ENCODE measurements around the gene LRRC10B.

LRRC10B gene

DNA sequence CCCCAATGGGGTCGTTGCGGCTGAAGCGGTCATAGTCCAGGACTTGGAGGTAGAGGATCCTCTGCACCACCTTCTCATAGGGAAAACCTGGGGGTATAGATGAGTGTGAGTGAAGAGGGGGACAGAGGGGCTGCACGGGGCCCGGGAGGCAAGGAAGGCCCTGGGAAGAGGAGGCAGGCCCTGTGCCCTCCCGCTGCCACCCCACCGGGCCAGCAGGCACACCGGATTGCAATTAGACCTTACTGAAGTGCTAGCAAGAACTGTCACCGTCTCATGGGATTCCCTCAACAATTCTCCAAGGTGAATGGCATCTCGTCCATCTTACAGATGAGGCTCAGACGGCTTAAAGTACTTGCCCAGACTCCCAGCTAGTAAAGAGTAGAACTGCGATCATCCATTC, 15.9 kb downstream of the LRRC10B start:
- no peak for DNase-seq (ENCODE audit: low read depth, low spot score)
- no peak overlapping the region for H3K4me3 ChIP-seq (ENCODE audit: low read length)

DNA sequence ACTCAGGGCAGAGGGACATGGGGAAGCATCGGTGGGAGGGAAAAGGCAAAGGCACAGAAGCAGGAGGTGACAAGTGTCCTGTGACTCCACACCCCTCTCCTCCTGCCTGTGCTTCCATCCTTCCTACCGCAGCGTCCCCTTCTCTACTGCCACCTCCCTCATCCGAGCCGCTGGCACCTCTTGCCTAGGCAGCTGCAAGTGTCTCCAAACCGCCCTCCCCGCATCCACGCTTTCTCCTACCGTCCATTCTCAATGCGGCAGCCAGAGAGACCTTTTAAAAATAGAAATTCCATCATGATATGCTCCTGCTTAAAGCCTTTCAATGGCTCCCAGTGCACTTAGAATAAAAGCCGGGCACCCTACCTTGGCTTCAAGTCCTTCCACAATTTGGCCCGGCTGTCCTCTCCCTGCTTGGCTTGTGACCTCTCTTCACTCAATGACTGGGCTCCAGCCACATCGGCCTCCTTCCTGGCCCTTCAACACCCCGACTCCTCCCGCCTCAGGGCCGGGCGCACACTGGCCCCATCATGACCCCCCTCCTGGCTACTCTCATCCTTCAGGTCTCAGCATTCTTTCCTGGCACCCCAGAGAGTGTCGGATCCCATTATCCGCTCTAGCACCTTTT, 16.5 kb downstream of the LRRC10B start:
- DNase-seq (ENCODE audit: low read depth, low spot score) = no peak
- no peak overlapping the region for H3K4me3 ChIP-seq (ENCODE audit: low read length)

GRCh38 chr11:61526229-61526628, 17.7 kb downstream of the LRRC10B start:
- no peak for DNase-seq (ENCODE audit: low read depth, low spot score)
- H3K4me3 ChIP-seq (ENCODE audit: low read length) = no peak overlapping the region

DNA sequence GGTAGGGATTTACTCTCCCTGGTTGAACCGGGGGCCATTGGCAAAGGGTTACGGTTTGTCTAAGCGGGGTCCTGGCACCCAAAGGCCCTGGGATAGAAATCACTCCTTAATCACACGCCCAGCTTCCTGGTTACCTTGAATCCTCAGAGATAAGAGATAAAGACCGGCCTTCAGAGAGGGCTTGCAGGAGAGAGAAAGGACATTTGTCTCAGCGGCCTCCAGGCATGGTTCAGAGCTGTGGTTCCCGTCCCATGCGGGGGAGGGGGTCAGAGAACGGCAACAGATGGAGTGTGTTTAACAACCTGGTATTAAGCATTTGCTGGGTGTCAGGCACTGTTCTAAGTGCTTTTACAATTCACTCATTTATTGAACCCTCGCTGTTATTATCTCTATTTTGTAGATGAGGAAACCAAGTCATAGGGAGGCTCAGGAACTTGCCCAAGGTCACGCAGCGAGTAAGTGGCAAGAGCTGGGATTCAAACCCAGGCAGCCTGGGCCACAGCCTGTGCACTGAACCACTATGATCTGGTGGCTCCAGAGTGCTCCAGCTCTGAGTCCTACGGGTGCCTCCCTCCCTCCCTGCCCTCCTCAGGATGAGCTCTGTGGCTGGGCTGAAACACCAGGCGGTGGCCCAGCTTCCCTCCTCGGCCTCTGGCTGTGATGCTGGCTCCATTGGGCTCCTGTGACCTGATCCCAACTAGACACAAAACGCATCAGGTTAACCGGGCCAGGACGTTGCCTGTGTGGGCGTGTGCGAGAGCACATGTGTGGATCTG, 18.6 kb downstream of the LRRC10B start:
- no peak for DNase-seq (ENCODE audit: low read depth, low spot score)
- H3K4me3 ChIP-seq (ENCODE audit: low read length) = no peak overlapping the region

DNA sequence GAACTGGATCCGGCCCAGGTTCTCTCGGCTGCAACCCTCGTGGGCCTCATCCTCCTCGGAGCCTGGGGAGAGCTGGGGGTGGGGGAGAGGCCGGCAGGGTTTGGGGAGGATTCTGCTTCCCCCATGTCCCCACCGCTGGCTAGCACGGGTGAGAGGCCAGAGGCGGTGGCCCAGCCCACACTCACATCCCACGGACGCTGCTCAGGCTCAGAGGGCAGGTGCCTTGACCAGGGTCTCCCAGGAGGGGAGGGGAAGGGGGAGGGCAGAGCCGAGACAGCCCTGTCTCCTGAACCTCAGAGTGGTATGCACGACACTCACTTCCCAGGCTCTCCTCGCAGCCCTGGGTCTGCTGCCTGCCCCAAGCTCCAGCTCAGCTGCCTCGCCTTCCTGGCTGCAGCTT, 19.6 kb downstream of the LRRC10B start:
- H3K4me3 ChIP-seq (ENCODE audit: low read length) = no peak overlapping the region
- no peak for DNase-seq (ENCODE audit: low read depth, low spot score)

DNA sequence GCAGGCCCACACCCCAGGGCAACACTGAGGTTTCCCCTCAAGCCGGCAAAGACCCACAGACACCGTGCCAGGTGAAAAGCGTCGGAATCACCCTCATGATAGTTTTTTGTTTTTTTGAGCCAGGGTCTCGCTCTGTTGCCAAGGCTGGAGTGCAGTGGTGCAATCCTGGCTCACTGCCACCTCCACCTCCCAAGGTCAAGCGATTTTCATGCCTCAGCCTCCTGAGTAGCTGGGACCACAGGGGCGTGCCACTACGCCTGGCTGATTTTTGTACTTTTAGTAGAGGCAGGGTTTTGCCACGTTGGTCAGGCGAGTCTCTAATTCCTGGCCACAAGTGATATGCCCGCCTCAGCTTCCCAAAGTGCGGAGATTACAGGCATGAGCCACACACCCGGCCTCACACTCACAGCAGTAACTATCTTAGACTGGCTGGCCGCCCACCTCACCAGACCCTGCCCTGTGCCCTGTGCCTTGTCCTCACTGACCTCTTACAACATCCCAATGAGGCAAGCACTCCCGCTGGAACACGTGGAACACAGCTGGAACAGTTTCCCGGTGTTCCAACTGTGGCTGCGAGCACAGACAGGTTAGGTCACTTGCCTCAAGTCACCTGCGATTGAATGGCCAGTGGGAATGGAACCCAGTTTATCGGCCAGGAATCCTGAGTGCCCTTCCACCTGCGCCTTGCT, 21.1 kb downstream of the LRRC10B start:
- H3K4me3 ChIP-seq (ENCODE audit: low read length) = no peak overlapping the region

DNA sequence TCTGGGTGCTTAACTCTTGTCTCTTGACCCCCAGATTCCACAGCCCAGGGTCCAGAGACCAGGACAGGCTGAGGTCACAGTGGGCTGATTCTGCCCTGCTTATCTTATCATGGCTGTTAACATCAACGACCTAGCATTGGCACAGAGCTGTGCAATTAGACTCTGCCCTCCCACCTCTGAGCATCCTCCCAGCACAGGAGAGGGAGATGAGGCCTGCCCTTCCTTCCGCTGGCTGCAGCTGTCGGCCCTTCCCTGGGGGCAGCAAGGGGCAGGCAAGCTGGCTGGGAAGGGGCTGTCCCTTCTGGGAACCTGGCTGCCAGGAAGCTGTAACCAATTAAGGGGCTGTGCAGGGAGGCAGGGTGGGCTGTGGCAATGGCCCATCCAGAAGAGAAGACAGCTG, 22.5 kb downstream of the LRRC10B start:
- DNase-seq (ENCODE audit: low read depth, low spot score) = no peak
- no peak overlapping the region for H3K4me3 ChIP-seq (ENCODE audit: low read length)

More for the DNA sequence above, 21.1 kb downstream of the LRRC10B start:
- DNase-seq (ENCODE audit: low read depth, low spot score) = no peak

DNA sequence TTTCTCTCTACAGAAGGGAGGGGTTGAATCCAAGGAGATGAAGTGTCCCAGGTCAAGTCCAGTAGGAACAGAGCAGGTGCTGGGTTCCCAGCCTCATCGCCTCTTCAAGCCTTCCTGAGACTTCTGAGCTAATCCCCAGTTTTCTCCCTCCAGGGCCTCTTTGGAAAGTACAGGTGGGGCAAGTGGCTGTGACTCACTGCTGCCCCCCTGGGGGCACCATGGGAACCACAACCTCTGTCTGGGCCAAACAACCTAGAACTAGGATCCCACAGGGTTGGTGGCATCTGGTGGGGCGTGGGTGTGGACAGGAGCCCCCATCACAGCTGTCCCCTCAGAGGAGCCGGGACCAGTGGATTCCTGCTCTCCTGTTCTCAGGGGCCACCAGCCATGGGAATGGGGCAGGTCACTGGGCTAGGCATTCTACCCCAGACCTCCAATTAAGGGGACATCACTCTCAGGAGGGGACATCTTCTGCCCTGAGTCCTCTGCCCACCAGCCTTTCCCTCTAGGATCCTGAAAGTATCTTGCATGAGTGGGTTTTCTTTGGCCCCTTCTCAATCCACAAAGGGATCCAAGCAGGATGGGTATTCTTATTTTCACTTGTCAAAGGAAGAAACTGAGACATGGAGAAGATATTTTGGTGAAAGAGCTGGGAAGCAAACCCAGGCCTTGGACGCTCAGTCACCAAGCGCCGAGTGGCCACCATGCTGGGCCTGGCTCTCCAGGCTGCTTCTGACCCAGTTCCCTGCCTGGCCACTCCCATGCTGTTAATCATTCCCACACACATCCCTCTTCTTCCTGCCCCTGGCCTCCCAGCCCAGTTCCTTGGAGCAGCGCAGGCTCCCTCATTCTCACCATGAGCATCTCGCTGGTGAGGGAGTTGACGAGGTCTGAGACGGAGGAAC, 23.8 kb downstream of the LRRC10B start:
- no peak for DNase-seq (ENCODE audit: low read depth, low spot score)
- H3K4me3 ChIP-seq (ENCODE audit: low read length) = no peak overlapping the region

DNA sequence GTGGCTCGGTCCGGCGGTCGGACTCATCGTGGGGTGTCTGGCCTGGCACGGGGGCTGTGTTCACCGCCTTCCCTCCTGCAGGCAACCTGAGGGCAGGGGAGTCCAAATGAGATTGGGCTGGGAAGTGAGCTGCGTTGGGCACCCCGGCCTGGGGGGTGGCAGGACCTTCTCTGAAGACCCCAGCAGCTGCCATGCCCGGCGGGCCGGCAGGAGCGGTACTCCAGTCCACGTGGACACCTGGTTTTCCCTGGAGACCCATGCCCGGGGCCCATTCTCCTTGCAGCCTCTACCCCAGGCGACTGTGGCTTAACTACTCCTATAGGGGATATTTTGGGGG, 24.5 kb downstream of the LRRC10B start:
- DNase-seq (ENCODE audit: low read depth, low spot score) = no peak
- H3K4me3 ChIP-seq (ENCODE audit: low read length) = no peak overlapping the region

- no peak overlapping the region for H3K4me3 ChIP-seq (ENCODE audit: low read length)
- no peak for DNase-seq (ENCODE audit: low read depth, low spot score)
Measured at GRCh38 chr11:61533401-61533800, 24.9 kb downstream of the LRRC10B start.

DNA sequence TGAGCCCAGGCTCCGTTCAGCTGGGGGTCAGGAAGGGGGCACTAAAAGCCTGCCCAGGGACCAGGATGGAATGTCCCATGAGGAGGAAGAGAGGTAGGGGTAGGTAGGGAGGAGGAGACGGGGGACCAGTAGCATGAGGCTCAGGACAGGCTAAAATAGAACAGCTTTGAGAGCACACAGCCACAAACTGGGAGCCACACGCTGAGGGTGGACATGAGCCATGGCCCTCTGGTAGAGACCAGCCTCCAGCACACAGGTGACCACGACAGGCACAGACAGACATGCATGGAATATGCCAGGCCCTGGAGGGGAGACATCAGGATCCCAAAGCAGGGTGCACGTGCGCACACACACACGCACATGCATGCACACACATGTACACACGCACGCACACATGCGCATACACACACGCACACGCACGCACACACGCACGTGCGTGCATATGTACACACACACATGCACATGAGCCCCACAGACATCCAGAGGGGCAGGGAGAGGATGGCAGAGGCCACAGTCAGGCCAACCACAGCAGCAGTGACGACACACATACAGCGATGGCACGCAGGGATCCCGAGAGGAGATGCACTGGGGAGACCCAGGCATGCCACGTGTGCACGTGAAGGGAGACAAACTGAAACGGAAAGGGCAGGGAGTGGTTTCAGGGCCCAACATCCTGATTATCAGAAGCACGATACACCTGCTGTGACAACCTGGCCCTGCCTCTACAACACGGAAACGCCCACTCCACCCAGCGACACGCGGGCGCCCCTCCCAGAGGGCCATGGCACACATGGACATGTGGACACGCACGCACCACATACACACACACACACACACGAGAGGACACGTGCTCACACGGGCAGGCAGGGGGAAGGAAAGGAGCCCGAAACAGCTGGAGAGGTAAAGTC, 25.7 kb downstream of the LRRC10B start:
- no peak overlapping the region for H3K4me3 ChIP-seq (ENCODE audit: low read length)
- DNase-seq (ENCODE audit: low read depth, low spot score) = no peak

GRCh38 chr11:61534933-61535839, 26.6 kb downstream of the LRRC10B start:
- DNase-seq (ENCODE audit: low read depth, low spot score) = no peak
- H3K4me3 ChIP-seq (ENCODE audit: low read length) = no peak overlapping the region

GRCh38 chr11:61535998-61536675, 27.6 kb downstream of the LRRC10B start:
- no peak for DNase-seq (ENCODE audit: low read depth, low spot score)
- H3K4me3 ChIP-seq (ENCODE audit: low read length) = no peak overlapping the region

DNA sequence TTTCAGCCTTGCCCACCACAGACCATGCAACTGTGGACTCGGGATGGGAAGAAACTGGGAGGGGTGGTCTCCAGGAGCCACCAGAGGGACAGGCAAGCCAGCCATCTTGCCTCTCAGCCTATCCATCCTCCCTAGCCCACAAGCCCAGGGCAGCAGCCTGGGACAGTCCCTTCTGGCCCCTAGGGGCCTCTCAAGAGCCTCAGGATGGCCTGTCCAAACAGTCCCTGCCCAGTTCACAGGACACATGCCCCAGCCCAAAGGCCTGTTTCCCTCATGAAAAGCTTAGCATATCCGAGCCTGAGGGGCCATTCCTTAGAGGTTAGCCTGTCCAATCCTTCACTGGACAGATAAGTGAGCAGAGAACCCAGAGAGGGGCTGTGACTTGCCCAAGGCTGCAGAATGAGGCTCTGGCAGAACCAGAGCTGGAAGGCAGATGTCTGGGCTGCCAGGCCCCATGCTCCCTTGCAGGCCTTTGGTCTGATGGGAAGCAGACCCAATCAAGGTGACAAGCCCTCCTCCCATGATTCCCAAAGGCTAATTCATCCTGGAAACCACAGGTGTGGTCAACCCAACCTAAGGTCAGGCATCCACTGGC, 28.2 kb downstream of the LRRC10B start:
- no peak overlapping the region for H3K4me3 ChIP-seq (ENCODE audit: low read length)
- DNase-seq (ENCODE audit: low read depth, low spot score) = no peak

- H3K4me3 ChIP-seq (ENCODE audit: low read length) = no peak overlapping the region
- DNase-seq (ENCODE audit: low read depth, low spot score) = no peak
Measured at GRCh38 chr11:61537326-61537725, 28.8 kb downstream of the LRRC10B start.

DNA sequence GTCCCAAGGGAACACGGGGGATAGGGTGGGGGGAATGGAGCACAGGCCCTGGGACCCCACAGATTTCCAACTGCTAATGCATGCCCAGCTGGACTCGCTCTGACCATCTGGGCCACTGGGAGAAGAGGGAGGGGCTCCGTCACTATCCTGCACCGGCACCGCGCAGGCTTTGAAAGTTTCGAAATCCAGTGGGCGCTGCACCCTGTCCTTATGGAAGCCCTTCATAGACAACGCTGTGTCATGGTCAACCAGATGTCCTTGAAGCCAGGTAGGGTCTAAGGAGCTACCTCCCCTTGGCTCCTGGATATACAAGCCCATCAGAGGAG, 30.1 kb downstream of the LRRC10B start:
- DNase-seq (ENCODE audit: low read depth, low spot score) = no peak
- H3K4me3 ChIP-seq (ENCODE audit: low read length) = no peak overlapping the region

GRCh38 chr11:61539006-61539405, 30.5 kb downstream of the LRRC10B start:
- no peak overlapping the region for H3K4me3 ChIP-seq (ENCODE audit: low read length)
- no peak for DNase-seq (ENCODE audit: low read depth, low spot score)

Measured in Jurkat, Clone E6-1 (cell line).